ENCODE measurements around the gene SLC2A8. TPM values are rescaled to one million over a fixed set of nuclear protein-coding genes. Genes with fewer than 3 reads are reported as not detected.
A peak's percentile ranks its signal among the peaks of the same experiment; 100 is the strongest.

The SLC2A8 gene, protein sequence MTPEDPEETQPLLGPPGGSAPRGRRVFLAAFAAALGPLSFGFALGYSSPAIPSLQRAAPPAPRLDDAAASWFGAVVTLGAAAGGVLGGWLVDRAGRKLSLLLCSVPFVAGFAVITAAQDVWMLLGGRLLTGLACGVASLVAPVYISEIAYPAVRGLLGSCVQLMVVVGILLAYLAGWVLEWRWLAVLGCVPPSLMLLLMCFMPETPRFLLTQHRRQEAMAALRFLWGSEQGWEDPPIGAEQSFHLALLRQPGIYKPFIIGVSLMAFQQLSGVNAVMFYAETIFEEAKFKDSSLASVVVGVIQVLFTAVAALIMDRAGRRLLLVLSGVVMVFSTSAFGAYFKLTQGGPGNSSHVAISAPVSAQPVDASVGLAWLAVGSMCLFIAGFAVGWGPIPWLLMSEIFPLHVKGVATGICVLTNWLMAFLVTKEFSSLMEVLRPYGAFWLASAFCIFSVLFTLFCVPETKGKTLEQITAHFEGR
- 4.5 TPM for polyA plus RNA-seq (2013, experiment 1 of 2; ENCODE audit: insufficient read length)
- polyA plus RNA-seq (2013, experiment 2 of 2; ENCODE audit: insufficient read length), result 4.4 TPM

DNA sequence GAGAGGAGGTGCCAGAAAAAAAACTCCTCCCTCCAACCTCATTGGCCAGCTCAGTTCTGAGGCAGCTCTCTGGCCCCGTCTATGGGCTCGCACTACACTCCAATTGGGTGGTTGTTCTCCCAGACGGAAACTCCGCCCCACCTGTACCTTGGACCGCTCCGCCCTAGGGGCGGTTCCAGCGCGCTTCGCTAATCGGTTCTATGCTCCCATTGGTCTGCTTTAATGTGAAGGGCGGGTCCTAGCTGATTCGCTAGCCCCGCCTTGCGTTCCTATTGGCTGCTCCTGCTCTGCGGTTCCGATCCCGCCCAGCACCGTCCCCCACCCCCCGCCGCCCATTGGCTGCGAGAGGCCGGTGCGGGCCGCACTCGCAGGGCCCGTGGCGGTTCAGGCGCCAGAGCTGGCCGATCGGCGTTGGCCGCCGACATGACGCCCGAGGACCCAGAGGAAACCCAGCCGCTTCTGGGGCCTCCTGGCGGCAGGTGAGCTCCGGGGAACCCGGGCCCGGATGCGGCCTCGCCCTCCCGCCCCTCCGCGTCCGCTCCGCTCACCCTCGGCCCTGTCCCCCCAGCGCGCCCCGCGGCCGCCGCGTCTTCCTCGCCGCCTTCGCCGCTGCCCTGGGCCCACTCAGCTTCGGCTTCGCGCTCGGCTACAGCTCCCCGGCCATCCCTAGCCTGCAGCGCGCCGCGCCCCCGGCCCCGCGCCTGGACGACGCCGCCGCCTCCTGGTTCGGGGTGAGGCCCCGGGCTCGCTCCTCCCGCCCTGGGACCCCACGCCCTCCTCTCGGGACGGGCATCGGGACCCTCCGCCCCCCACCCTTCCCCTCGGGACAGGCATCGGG is at the start of gene SLC2A8:
Gene SLC2A8, plus strand, starts transcription at position 362 of the 838 bp plus-strand sequence. Its CDS starts 62 bp downstream, at position 424.
- peak; percentile 96 for DNase-seq

DNA sequence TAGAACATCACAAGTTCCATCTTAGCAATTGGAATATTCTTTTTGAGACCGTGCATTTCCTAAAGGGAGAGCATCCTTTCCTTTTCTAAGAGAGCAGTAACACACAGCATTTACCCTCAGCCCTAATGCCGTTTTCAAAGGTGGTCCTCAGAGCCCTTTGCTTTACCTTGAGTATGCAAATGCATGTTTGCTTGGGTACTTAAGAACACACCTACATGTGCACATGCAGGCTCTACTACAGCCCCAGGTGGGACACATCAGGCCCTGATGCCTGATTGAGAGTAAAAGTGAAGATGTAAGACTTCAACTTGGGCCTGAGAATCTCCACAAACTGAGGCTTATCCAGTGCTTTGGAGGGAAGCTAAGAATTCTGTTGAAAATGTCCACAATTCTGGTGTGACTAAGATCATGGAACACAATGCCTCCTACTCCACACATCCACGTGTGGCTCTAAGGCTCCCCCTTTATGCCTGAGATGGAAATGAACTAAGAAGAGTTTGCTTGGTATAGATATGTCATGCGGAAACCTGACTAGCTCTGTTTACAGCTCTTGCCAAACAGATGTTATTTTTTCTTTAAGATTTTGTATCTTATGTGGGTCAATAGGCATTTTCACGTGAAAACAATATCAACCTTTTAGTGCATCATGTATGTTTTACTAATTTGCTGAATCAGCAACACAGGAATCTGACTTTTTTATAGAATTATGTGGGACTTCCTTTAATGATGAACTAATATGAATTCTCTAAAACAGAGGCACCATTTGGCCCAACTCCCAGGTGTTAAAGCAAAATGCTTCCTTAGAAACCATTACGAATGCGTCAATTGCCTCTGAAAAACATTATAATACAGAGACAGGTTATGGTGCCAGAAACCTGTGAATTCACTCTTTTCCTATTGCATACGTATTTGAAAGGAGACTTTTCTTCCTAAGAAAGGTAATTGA is 48.9 kb upstream of the SLC2A8 start:
- DNase-seq, result peak; percentile 45

DNA sequence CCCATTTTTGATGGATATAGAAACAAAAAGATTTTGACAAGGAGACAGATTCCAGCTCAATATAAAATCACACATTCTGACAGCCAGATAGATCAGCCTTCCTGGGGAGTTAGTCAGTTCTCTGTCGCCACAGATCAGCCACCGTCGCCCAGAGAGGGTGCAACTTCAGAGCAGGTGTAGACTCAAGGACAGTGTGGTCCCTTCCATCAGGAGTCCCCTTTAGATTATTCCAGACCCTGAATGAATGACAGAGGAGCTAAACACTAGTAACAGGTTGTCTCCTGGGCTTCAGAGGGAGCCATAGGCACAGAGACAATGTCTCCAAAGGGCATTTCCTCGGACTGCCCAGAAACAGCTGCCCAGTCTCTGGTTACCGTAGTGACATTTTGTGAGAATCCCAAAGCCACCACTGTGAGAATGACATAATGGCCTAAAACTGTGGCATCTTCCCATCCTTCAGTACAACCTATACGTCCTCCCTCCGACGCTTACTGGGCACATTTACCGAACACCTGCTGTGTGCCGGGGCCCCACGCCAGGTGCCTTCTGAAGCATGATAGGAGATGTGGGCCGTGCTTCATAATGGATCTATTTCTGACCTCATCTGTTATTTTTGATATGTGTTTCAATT is 47.4 kb upstream of the SLC2A8 start:
- no peak for DNase-seq

DNA sequence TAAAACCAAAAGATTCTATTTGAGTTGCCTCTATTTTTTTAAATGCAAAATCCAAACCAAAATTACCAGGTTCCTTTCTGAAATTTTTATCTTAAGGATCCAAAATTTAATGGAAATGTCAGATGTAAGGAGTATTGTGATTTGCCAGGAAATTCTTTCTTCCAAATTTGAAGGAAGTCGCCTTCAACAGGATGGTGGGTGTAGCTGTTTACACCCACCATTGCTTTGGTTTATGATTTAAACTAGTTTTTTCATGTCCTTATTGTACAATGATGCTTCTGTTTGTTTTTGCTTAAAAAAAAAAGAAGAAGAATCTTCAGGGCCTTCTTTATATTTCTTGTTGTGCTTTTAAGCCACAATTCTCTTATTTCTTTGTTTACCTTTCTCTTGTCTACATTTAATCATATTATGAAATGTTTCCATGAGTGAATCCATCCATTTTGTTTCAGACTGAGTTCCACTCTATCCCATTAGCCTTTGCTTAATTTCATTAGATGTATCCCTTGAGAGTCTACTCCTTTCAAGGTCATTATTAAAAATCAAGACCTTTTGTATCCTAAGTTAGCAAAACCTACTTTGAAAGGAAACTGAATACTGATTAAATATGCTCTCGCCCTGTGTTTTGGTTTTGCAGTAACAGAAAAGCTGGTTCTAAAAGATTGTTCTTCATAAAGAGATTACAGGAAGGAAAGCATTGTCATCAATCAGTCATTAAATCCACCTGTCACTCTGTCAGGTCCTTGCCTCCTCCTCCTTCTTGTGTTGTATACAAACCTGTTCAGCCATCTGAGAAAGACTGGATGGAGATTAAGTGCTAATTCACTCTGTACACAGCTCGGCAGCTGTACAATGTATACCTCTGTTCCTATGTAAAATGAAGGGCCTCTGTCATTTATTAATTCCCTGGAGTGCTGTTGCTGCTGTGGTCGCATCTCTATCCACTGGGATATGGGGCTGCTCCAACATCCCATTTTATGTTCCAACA is 45.5 kb upstream of the SLC2A8 start:
- no peak for DNase-seq

DNA sequence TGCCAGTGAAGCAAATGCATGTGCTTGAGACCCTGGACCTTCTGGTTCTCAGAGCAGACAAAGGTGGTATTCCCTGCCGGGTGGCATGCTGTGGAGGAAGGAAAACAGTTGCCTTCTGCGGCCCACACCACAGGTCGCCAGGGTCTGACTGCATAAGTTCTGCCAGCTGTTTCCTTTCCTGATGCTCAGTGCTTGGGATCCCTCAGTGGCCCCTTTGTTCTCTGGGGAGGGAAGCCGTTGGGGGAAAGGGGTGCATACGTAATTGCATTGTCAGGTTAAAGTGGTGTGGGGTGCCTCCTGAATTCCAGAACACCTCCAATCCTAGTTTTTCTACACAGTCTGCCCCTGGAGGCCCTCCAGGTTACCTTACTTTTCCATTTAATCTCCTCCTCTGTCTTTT is 43.1 kb upstream of the SLC2A8 start:
- no peak for DNase-seq

DNA sequence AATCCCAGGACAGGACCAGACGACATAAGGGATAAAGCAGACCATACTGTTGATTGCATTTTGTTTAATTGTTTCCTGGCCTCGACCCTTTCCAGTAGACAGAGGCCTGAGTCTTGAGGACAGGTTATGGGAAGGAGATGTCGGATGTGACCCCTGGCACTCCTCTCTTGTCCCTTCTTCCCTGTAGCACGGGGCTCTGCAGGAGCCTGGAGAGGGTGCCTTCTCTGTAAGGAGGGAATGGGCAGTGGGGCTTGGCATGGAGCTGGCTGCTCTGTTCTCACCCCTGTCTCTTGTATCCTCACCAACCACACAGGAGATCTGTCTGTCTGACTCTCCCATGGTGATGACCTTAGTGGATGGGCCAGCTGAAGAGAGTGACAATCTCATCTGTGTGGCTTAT is 40.1 kb upstream of the SLC2A8 start:
- DNase-seq, result no peak

DNA sequence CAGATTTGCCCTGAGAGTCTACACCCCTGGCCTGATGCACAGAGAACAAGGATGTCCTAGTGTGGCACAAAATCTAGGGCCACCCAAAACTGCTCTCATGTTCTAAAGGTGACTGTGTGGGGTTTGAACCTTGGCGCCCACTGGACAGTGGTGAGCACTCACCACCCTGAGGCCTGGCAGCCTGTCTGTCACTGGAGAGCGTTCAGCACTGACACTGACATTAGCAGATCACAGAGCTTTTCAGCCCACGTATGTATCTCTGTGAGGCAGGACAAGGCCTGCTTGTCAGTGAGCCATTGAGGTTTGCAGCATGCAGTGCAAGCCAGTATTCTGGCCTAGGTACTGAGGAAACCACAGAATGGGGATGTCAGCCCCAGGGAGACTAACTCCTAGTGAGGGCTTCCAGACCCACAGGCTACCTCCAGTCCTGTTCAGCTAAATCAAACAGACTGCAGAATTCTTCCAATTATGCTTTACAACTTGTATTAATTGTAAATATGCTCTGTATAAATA is 38.9 kb upstream of the SLC2A8 start:
- no peak for DNase-seq

DNA sequence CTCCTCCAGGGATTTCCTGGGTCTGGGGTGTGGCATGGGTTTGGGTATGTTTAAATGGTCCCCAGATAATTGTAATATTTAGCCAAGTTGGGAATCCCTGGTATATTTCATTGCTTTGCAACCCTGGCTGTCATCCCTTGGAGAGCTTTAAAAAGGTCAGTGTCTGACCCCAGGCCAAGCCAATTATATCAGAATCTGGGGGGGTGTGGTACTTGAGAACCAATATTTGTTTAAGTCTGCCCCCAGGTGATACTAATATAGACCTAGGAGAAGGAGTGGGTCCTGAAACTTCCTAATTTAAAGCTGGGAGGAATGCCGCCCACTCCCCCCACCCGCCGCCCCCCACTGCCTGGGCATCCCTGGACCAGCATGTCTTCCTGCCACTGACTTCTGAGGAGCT is 38.2 kb upstream of the SLC2A8 start:
- DNase-seq, result no peak

DNA sequence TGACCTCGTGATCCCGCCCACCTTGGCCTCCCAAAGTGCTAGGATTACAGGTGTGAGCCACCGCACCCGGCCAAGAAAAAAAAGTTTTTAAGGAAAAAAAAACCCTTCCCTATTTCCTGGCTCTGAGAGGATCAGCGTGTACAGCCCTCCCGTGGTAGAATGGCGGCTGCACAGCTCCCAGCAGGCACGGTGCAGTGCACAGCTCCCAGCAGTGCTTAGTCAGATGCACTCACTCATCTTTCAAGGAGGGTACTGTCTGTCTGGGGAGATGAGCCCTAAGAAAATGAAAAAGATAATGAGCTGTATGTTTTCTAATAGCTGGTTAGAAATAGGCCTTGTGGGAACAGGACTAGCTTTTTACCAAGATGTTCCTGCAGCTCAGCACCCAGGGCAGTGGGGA is 36.7 kb upstream of the SLC2A8 start:
- DNase-seq, result no peak

DNA sequence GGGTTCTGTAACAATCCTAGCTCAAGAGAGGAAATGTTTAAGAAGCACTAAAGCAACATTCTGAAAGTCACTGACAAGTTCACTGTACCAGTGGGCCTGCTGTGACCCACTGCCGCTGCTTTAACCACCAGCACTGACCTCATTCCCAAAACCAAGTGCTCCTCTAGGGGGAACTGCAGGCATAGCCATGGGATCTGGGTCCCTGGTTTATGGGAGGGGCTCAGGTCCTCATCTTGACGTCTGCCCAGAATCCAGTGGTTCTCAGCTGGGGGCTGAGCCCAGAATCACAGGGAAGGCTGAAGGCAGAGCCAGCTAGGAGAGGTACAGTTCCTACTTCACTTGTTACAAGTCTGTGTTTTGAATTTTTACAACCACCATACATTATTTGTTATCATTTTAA is 36.1 kb upstream of the SLC2A8 start:
- peak; percentile 43 for DNase-seq

DNA sequence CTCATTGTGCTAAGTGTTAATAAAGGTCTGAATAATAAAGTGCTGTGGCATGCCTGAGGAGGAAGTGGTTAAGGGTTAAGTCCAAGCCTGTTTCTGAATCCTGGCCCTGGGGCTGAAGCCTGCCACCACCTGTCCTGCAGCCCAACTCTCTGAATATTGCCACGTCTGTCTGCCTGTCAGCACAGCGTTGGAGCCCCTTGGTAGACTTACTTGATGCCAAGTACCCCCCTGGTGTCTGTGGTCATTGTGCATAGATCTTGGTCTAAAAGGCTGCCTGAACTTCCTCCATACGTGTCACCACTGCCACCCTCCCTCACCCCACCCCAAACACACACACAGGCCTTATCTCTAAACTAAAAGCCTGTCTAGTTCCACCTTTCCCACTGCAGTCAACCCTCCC is 35.4 kb upstream of the SLC2A8 start:
- no peak for DNase-seq

DNA sequence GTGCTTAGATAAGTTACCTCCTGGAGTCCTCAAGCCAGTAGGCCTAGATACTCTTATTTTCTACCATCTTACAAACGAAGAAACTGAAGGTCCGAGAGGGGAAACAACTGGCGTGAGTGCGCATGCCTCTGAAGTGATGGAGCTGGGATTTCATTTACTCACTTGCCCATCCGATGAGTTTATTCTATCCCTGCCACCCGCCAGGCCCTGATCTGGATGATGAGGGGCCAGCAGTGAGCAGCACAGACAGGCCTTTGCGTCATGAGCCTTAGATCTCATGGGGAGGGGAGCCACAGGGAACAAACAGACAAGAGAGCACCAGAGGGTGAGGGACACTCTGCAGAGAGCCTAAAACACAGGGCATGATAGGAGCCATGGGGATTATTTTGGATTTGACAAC is 34.1 kb upstream of the SLC2A8 start:
- no peak for DNase-seq

DNA sequence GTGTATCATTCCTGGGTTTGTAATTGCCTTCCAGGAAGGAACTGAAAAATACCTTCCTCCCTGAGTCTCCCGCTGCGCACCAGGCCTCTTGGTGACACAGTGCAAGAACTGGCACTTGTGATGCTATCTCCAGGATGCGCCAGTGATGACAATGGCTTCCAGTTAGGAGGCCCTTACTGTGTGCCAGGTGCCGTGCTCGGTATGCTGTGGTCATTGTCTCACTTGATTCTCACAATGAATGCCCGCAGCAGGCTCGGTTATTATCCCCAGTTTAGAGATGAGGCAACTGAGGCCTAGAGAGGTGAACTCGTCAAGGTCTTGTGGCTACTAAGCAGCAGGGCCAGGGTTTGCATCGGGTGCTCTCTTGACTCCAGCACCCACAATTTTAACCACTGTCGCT is 31.5 kb upstream of the SLC2A8 start:
- no peak for DNase-seq

DNA sequence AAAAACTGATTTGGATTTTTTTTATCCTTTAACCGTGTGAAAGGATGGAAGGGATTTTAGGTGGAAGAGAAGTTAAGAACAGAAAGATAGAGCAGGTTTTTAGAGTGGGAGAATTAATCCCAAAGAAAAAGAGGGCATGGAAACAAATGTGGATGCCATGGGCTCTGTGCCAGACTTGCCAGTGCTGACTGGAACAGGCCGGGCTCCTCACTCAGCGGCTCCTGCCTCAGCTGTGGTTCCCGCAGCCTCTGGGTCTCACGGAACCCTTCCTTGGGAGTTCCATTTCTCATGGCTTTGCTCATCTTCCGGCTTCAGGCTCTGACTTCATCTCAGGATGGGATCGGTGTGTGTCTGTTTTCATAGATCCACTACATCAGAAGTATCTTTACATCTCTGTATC is 30.4 kb upstream of the SLC2A8 start:
- no peak for DNase-seq

DNA sequence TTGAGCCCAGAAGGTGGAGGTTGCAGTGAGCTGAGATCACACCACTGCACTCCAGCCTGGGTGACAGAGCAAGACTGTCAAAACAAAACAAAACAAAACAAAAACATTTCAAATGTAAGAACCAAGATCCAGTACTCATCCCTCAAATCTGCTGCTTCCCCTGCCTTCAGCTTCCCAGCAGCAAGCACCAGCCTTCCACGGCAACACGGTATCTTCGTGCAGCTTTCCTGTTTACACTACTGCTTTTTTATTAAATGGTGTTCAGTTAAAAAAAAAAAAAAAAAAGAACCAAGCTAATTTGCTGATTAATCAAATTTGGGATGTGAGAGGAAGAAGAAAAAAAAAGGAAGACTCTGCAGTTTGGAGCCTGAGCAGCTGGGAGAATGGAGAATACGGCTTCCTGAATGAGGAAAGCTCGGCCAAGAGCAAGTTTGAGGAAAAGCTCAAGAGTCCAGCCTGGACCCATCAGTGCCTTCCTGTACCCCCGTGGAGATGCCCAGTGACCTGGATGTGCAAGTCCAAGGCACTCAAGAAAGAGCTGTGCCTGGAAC is 28.0 kb upstream of the SLC2A8 start:
- DNase-seq, result no peak

DNA sequence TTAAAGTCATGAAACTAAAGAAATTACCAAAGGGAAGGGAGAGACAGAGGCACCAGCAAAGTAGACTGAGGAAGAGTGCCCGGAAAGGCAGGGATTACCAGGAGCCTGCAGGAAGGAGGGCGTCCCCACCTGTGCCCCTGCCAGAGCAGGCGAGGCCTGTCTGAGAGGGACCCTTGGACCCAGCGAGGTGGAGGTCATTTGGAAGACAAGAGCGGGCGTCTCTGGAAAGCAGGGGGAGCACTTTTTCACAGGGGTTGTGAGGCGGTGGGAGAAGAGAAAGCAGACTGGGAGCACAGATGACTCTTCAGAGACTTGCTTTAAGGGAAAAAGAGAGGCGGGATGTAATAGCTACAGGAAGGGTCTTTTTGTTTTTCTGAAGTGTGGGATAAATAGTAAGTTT is 27.5 kb upstream of the SLC2A8 start:
- DNase-seq, result no peak

DNA sequence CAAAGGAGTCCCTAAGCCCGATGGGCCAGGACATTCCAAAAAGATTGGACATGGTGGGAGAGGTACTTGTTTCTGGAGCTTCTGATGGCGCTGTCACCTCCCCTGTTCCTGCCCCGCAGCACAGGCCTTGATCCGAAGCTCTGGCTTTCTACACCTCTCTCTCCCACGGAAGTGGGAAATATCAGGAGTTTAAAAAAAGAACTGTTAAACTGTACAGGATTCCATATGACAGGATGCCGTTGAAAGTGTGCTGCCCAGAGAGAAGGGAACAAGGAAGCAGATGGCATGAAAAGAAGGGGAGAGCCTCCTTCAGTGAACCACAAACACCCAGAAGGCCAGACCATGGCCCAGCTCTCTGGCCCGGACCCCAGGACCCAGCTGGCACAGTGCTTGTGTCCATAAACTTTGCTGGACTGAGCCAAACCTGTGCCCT is 26.8 kb upstream of the SLC2A8 start:
- no peak for DNase-seq

DNA sequence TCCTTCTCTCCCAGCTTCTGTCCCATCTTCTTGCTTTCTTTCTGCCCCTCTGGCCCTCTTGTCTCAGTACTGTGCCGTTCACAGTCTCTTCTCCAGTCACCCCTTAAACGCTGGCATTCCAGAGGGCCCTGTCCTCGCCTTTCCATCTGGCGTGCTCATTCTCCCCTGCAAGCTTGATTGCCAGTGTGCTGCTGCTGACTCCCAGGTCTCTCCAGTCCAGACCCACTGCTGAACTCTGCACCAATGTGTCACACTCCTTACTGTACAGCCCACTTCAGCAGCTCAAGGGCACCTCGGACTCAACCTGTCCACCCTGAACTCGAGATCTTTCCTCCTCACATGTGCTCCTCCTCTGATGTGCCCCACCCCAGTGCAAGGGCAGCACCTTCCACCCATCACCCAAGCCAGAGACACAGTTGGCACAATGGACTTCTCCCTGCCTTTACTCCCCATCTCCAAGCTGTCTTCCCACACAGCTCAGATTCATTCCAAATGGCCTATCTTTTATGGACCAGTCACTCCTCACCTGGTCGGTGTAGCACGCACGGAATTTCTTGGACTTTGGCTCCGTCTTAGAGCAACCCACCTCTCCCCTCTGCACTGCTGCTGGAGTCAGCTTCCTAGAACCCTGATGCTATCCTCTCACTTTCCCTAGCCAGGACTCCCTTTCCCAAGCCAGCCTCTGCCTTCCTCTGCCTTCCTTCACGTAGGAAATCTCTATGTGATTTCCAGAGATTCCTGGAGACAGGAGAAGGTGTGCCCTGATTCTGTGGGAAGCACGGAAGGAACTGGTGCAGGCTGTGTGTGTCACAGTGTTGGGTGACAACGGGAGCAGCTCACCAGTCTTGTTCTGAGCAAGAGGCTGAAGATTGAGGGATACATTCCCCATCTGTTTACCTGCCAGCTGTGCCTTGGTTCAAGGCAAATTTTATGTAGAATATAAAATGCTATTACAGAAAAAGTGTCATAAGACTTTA is 26.0 kb upstream of the SLC2A8 start:
- no peak for DNase-seq

DNA sequence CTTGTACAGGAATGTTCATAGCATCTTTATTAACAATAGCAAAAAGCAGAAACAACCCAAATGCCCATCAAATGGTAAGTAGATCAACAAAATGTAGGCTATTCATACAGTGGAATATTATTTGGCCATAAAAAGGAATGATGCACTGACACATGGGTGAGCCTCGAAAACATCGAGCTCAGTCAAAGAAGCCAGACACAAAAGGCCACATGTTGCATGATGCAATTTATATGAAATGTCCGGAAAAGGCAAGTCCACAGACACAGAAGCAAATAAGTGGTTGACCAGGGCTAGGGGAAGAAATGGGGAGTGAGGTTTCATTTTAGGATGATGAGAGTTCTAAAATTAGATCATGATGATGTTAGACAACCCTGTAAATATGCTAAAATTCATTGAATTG is 16.5 kb upstream of the SLC2A8 start:
- DNase-seq, result peak; percentile 40
